NCI-H146 (cell line): ENCODE results near the gene DAPK1.

Experiments
- DNase-seq: peaks from one replicate; lab custom pipeline; 2025; lab: John Stamatoyannopoulos, UW

The DAPK1 gene

GRCh38 chr9:87613265-87614111 lies 115.8 kb downstream of the DAPK1 start:
- no peak for DNase-seq

- DNase-seq = no peak
Measured at GRCh38 chr9:87614397-87614796, 116.7 kb downstream of the DAPK1 start.

- no peak for DNase-seq
Measured at GRCh38 chr9:87615136-87615535, 117.5 kb downstream of the DAPK1 start.

GRCh38 chr9:87615547-87616148 lies 118.0 kb downstream of the DAPK1 start:
- no peak for DNase-seq

GRCh38 chr9:87618226-87618625 lies 120.6 kb downstream of the DAPK1 start:
- DNase-seq = no peak

- no peak for DNase-seq
Measured at GRCh38 chr9:87618931-87619330, 121.3 kb downstream of the DAPK1 start.

GRCh38 chr9:87619346-87619745 lies 121.7 kb downstream of the DAPK1 start:
- DNase-seq = no peak

GRCh38 chr9:87620731-87621322 lies 123.2 kb downstream of the DAPK1 start:
- peak; percentile 4 for DNase-seq

- no peak for DNase-seq
Measured at GRCh38 chr9:87622098-87622497, 124.4 kb downstream of the DAPK1 start.

- no peak for DNase-seq
Measured at GRCh38 chr9:87622923-87623322, 125.3 kb downstream of the DAPK1 start.

GRCh38 chr9:87628346-87628745 lies 130.7 kb downstream of the DAPK1 start:
- no peak for DNase-seq

GRCh38 chr9:87629104-87629503 lies 131.4 kb downstream of the DAPK1 start:
- DNase-seq = no peak

- no peak for DNase-seq
Measured at GRCh38 chr9:87630266-87630665, 132.6 kb downstream of the DAPK1 start.

- DNase-seq = no peak
Measured at GRCh38 chr9:87630846-87631245, 133.2 kb downstream of the DAPK1 start.

GRCh38 chr9:87635656-87636501 lies 138.2 kb downstream of the DAPK1 start:
- DNase-seq = no peak

GRCh38 chr9:87638292-87638691 lies 140.6 kb downstream of the DAPK1 start:
- no peak for DNase-seq

GRCh38 chr9:87639949-87640348 lies 142.3 kb downstream of the DAPK1 start:
- DNase-seq = no peak

- no peak for DNase-seq
Measured at GRCh38 chr9:87640385-87640795, 142.7 kb downstream of the DAPK1 start.

- DNase-seq = no peak
Measured at GRCh38 chr9:87641067-87641466, 143.4 kb downstream of the DAPK1 start.

GRCh38 chr9:87642330-87643106 lies 144.9 kb downstream of the DAPK1 start:
- DNase-seq = no peak

GRCh38 chr9:87643107-87643650 lies 145.5 kb downstream of the DAPK1 start:
- DNase-seq = no peak
